ENCODE measurements around the gene CD300H.
"Not testable (repeated sequence)": the region's sequence is repeated elsewhere in the genome, so short reads cannot be mapped to it uniquely, and the experiment has no call there.

CD300H gene

DNA sequence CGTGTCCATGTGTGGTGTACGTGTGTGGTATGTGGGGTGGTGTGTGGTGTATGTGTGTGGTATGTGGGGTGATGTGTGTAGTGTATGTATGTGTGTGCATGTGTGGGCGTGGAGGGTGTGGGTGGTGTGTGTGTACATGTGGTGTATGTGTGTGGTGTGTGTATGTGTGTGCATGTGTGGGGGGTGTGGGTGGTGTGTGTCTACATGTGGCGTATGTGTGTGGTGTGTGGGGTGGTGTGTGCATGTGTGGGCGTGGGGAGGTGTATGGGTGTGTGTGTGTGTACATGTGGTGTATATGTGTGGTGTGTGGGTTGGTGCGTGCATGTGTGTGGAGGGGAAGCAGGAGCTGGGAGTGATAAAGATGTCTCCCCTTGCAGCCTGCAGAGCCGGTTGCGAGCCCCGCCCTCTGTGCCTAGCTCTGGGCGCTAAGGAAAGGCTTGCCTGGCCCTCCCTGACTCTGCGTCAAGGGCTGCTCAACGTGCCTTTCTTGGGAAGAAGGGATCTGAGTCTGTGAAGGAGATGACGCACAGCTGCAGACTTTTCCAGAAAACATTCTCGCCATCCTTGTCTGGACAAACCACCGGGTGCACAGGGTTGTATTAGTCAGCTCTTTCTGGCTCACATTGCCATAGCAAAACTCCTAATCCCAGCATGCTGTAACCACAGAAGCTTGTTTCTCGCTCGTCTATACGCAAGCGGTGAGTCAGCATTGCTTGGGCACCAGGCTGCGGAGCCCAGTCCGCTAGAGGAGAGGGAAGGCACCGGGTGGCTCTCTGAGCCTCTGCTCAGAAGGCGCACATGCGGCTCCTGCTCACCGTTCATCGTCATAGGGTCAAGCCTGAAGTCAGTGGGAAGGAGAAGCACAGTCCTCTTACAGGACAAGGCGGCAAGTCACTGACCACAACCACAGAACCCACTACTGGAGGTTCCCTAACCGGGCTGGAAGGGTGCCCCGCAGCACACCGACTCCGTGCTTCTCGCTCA lies 2.0 kb upstream of the CD300H start:
- Histone ChIP-seq H3K9me3 (ENCODE audit: control insufficient read depth in 2 of 2, low read length in 2 of 2) (no peaks in the 10 kb centered on the region), H3K9ac (ENCODE audit: low read depth in 1 of 2, low read length in 2 of 2) (no peak overlapping the region), H3K27ac (ENCODE audit: low read depth in 2 of 2, low read length in 2 of 2) (no peak overlapping the region), H3K36me3 (ENCODE audit: control insufficient read depth in 2 of 2, insufficient read depth in 2 of 2, low read length in 2 of 2) (no peaks in the 10 kb centered on the region), H3K4me1 (ENCODE audit: control insufficient read depth in 2 of 2, insufficient read depth in 2 of 2, low read length in 2 of 2) (peaks cover 1 to 3% of the 10 kb centered on the region in 2 donors), H3K27me3 (ENCODE audit: control insufficient read depth in 2 of 2, insufficient read depth in 2 of 2, low read length in 2 of 2) (no peaks in the 10 kb centered on the region), H3K4me3 (ENCODE audit: low read length in 2 of 2) (no peak overlapping the region)

DNA sequence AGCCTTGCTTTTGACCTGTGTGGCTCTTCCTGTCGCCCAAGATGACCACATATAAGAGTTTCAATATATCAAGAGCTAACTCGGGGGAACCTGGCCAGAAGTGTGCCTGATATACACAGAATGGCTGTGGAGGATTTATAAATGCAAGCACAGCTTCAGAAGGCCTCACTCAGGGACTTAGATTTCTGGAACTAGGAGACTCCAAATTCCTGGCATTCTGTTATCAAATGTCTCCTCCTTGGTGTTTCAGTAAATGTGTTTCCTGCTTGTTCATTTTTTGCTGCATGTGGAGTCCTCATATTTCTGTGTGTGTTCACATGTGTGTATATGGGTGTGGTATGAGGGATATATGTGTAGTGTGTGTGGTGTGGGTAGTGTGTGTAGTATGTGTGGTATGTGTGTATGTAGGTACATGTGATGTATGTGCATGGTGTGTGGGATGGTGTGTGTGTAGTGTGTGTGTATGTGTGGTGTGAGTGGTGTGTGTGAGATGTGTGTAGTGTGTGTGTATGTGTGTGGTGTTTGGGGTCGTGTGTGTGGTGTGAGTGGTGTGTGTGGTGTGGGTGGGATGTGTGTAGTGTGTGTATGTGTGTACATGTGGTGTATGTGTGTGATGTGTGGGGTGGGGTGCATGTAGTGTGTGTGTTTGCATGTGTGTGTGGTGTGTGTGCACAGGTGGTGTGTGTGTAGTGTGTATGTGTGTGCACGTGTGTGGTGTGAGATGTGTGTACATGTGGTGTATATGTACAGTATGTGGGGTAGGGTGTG lies 981 bp upstream of the CD300H start:
- H3K36me3 ChIP-seq (ENCODE audit: control insufficient read depth in 2 of 2, insufficient read depth in 2 of 2, low read length in 2 of 2): no peaks in the 10 kb centered on the region
- H3K9me3 ChIP-seq (ENCODE audit: control insufficient read depth in 2 of 2, low read length in 2 of 2): no peaks in the 10 kb centered on the region
- H3K4me1 ChIP-seq (ENCODE audit: control insufficient read depth in 2 of 2, insufficient read depth in 2 of 2, low read length in 2 of 2): no peaks in the 10 kb centered on the region
- H3K27me3 ChIP-seq (ENCODE audit: control insufficient read depth in 2 of 2, insufficient read depth in 2 of 2, low read length in 2 of 2): no peaks in the 10 kb centered on the region
- H3K4me3 ChIP-seq (ENCODE audit: low read length in 2 of 2): no peak overlapping the region
- H3K9ac ChIP-seq (ENCODE audit: low read depth in 1 of 2, low read length in 2 of 2): no peak overlapping the region
- H3K27ac ChIP-seq (ENCODE audit: low read depth in 2 of 2, low read length in 2 of 2): no peak overlapping the region

DNA sequence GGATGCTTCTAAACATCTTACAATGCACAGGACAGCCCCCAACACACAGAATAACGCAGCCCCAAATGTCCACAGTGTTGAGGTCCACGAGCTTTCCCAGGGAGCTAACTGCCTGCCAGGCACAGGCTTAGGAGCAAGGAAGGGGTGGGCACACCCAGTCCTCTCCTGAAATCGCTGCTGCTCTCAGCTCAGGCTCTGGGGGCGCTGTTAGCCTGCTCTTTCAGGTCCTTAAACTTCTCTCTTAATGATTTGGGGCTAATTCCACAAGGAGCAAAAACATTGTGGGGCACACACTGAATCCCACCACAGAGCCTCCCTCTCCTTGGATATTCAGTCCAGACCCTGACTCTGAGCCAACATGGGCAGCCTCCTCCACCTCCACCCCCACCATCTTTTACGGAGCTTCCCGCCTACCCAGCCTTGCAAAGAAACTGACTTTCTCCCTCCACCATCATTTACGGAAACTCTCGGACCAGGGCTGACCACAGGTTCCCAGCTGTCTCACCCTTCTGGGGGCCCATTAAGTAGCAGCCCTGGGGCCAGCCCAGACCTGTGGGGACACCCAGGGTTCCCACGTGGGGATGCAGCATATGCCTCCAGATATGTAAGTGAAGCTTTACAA lies 1.1 kb downstream of the CD300H start:
- Histone ChIP-seq H3K4me3 (ENCODE audit: low read length in 2 of 2) (no peak overlapping the region), H3K27ac (ENCODE audit: low read depth in 2 of 2, low read length in 2 of 2) (no peak overlapping the region), H3K4me1 (ENCODE audit: control insufficient read depth in 2 of 2, insufficient read depth in 2 of 2, low read length in 2 of 2) (no peaks in the 10 kb centered on the region), H3K9me3 (ENCODE audit: control insufficient read depth in 2 of 2, low read length in 2 of 2) (no peaks in the 10 kb centered on the region), H3K27me3 (ENCODE audit: control insufficient read depth in 2 of 2, insufficient read depth in 2 of 2, low read length in 2 of 2) (no peaks in the 10 kb centered on the region), H3K9ac (ENCODE audit: low read depth in 1 of 2, low read length in 2 of 2) (no peak overlapping the region), H3K36me3 (ENCODE audit: control insufficient read depth in 2 of 2, insufficient read depth in 2 of 2, low read length in 2 of 2) (no peaks in the 10 kb centered on the region)

DNA sequence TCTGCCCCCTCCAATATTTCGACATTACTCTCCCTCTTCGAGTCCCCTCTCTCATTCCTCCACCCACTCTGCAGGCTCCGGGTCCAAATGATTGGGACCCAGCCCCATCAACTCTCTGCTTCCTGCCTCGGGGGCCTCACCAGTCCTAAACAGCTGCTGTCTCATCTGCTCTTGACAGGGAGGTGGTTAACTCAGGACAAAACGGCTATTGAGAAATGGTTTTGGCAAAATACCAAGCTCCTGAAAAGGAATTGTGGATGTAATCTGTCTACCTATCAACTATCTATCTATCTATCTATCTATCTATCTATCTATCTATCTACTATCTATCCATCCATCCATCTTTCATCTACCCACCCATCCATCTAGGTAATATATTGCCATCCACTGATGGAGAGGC lies 2.2 kb downstream of the CD300H start:
- Histone ChIP-seq H3K27ac (ENCODE audit: low read depth in 2 of 2, low read length in 2 of 2) (no peak overlapping the region), H3K4me3 (ENCODE audit: low read length in 2 of 2) (no peak overlapping the region), H3K9me3 (ENCODE audit: control insufficient read depth in 2 of 2, low read length in 2 of 2) (no peaks in the 10 kb centered on the region), H3K27me3 (ENCODE audit: control insufficient read depth in 2 of 2, insufficient read depth in 2 of 2, low read length in 2 of 2) (peaks cover 0 to 1% of the 10 kb centered on the region in 2 donors), H3K9ac (ENCODE audit: low read depth in 1 of 2, low read length in 2 of 2) (no peak overlapping the region), H3K36me3 (ENCODE audit: control insufficient read depth in 2 of 2, insufficient read depth in 2 of 2, low read length in 2 of 2) (no peaks in the 10 kb centered on the region), H3K4me1 (ENCODE audit: control insufficient read depth in 2 of 2, insufficient read depth in 2 of 2, low read length in 2 of 2) (no peaks in the 10 kb centered on the region)

DNA sequence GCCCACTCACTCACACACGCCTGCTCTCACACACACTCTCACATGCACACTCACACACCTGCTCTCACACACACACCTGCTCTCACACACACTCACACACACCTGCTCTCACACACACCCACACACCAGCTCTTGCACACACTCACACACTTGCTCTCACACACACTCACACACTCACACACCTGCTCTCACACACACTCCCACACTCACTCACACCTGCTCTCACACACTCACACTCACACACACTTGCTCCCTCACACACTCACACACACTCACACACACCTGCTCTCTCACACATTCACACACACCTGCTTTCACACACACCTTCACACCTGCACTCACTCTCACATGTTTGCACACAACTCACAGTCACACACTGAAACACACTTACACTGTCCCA lies 4.0 kb downstream of the CD300H start:
- H3K27me3 ChIP-seq (ENCODE audit: control insufficient read depth in 2 of 2, insufficient read depth in 2 of 2, low read length in 2 of 2): peaks cover 0 to 1% of the 10 kb centered on the region in 2 donors
- no peak overlapping the region for H3K9ac ChIP-seq (ENCODE audit: low read depth in 1 of 2, low read length in 2 of 2)
- H3K9me3 ChIP-seq (ENCODE audit: control insufficient read depth in 2 of 2, low read length in 2 of 2): no peaks in the 10 kb centered on the region
- no peak overlapping the region for H3K27ac ChIP-seq (ENCODE audit: low read depth in 2 of 2, low read length in 2 of 2)
- H3K36me3 ChIP-seq (ENCODE audit: control insufficient read depth in 2 of 2, insufficient read depth in 2 of 2, low read length in 2 of 2): no peaks in the 10 kb centered on the region
- no peaks in the 10 kb centered on the region for H3K4me1 ChIP-seq (ENCODE audit: control insufficient read depth in 2 of 2, insufficient read depth in 2 of 2, low read length in 2 of 2)
- H3K4me3 ChIP-seq (ENCODE audit: low read length in 2 of 2): no peak overlapping the region

DNA sequence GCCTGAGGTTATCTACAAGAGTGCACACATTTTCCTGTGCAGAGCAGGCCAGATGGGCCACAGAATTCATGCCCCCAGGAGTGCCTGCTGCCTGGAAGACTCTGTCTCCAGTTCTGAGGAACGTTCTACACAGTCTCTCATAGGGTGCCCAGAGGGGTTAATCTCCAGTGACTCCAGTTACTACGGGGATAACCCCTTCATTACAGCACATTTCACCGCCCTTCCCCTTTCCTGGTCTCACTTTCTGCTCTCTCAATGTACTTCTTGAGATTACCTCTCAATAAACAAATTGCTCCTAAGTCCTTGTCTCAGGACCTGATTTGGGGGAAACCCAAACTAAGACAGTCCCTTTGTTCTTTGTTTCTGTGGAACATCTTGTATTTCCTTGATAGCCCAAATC lies 5.7 kb downstream of the CD300H start:
- Histone ChIP-seq H3K9ac (ENCODE audit: low read depth in 1 of 2, low read length in 2 of 2) (no peak overlapping the region), H3K27ac (ENCODE audit: low read depth in 2 of 2, low read length in 2 of 2) (no peak overlapping the region), H3K9me3 (ENCODE audit: control insufficient read depth in 2 of 2, low read length in 2 of 2) (no peaks in the 10 kb centered on the region), H3K27me3 (ENCODE audit: control insufficient read depth in 2 of 2, insufficient read depth in 2 of 2, low read length in 2 of 2) (peaks cover 0 to 1% of the 10 kb centered on the region in 2 donors), H3K36me3 (ENCODE audit: control insufficient read depth in 2 of 2, insufficient read depth in 2 of 2, low read length in 2 of 2) (no peaks in the 10 kb centered on the region), H3K4me3 (ENCODE audit: low read length in 2 of 2) (no peak overlapping the region), H3K4me1 (ENCODE audit: control insufficient read depth in 2 of 2, insufficient read depth in 2 of 2, low read length in 2 of 2) (no peaks in the 10 kb centered on the region)

DNA sequence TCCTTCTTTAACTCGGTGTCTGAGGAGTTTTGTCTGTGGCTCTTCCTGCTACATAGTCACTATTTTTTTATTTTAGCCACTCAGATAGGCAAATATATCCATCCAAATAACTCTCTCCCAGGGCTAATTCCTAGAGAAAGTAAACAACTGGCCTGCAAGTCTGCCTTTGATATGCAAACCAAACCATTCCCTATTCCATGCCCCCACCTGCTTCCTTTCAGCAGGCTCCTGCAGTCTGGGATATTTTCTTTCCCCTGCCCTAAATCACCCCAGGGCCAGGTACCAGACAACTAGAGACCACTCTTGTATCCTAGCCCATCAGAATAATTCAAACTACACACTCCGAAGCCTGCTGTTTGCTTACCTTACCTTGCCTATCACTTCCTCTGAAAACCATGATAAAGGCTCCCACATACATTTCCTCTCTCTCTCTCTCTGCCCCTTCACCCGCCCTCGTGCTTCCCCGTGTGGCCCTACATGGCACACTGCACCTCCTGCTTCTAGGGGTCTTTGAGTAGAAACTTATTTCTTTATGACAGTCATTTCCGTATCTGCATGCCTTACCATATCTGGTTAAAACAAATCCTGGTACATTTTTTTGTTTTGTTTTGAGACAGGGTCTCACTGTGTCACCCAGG lies 8.3 kb downstream of the CD300H start:
- no peaks in the 10 kb centered on the region for H3K36me3 ChIP-seq (ENCODE audit: control insufficient read depth in 2 of 2, insufficient read depth in 2 of 2, low read length in 2 of 2)
- H3K9me3 ChIP-seq (ENCODE audit: control insufficient read depth in 2 of 2, low read length in 2 of 2): no peaks in the 10 kb centered on the region
- H3K27ac ChIP-seq (ENCODE audit: low read depth in 2 of 2, low read length in 2 of 2): no peak overlapping the region
- no peaks in the 10 kb centered on the region for H3K4me1 ChIP-seq (ENCODE audit: control insufficient read depth in 2 of 2, insufficient read depth in 2 of 2, low read length in 2 of 2)
- H3K4me3 ChIP-seq (ENCODE audit: low read length in 2 of 2): no peak overlapping the region
- H3K9ac ChIP-seq (ENCODE audit: low read depth in 1 of 2, low read length in 2 of 2): no peak overlapping the region
- H3K27me3 ChIP-seq (ENCODE audit: control insufficient read depth in 2 of 2, insufficient read depth in 2 of 2, low read length in 2 of 2): peaks cover 0 to 1% of the 10 kb centered on the region in 2 donors

DNA sequence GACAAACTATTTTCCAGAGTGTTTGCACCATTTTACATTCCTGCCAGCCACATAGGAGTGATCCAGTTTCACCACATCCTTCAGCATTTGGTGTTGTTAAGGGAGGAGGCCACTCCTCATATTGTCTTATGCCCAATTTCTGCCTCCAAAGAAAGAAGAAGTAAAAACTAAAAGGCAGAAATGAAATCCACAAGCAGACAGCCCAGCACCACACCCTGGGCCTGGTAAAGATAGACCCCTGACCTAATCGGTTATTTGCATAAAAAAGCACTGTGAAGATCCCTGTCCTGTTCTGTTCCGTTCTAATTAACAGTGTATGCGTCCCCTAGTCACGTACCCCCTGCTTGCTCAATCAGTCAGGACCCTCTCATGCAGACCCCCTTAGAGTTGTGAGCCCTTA lies 8.9 kb downstream of the CD300H start:
- H3K4me1 ChIP-seq (ENCODE audit: control insufficient read depth in 2 of 2, insufficient read depth in 2 of 2, low read length in 2 of 2); H3K9me3 ChIP-seq (ENCODE audit: control insufficient read depth in 2 of 2, low read length in 2 of 2): not testable (repeated sequence)

DNA sequence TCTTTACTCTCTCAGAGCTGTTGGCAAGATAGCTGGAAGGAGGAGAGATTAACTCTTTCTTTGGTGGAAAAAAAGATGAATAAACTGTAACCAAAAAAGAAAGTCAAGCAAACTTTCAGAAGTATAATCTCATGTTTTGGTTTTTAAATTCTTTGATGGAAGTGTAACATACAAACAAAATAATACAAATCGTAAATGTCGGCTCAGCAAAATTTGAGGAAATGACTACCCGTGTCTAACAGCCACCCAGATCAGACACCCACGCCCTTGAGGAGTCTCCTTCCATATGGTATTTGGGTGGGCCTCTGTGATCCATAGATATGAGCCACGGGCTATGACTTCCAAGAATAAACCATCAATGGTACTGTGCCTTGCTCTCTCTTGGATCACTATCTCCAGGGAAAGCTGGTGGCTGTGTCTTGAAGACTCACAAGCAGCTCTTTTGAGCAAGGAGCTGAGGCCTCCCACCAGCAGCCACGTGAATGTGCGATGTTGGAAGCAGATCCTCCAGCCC lies 11.8 kb downstream of the CD300H start:
- Histone ChIP-seq H3K9ac (ENCODE audit: low read depth in 1 of 2, low read length in 2 of 2) (no peak overlapping the region), H3K27me3 (ENCODE audit: control insufficient read depth in 2 of 2, insufficient read depth in 2 of 2, low read length in 2 of 2) (no peaks in the 10 kb centered on the region), H3K27ac (ENCODE audit: low read depth in 2 of 2, low read length in 2 of 2) (no peak overlapping the region), H3K4me3 (ENCODE audit: low read length in 2 of 2) (no peak overlapping the region), H3K4me1 (ENCODE audit: control insufficient read depth in 2 of 2, insufficient read depth in 2 of 2, low read length in 2 of 2) (no peaks in the 10 kb centered on the region), H3K36me3 (ENCODE audit: control insufficient read depth in 2 of 2, insufficient read depth in 2 of 2, low read length in 2 of 2) (no peaks in the 10 kb centered on the region), H3K9me3 (ENCODE audit: control insufficient read depth in 2 of 2, low read length in 2 of 2) (no peaks in the 10 kb centered on the region)

More for the DNA sequence above, 8.9 kb downstream of the CD300H start:
- H3K27me3 ChIP-seq (ENCODE audit: control insufficient read depth in 2 of 2, insufficient read depth in 2 of 2, low read length in 2 of 2); H3K4me3 ChIP-seq (ENCODE audit: low read length in 2 of 2); H3K36me3 ChIP-seq (ENCODE audit: control insufficient read depth in 2 of 2, insufficient read depth in 2 of 2, low read length in 2 of 2); H3K9ac ChIP-seq (ENCODE audit: low read depth in 1 of 2, low read length in 2 of 2); H3K27ac ChIP-seq (ENCODE audit: low read depth in 2 of 2, low read length in 2 of 2): not testable (repeated sequence)

All from mucosa of rectum (tissue), 2 donors.